AG10803 (cell line): ENCODE data around the gene IMPG1.

Experiments
- DNase-seq: peaks from one replicate; pipeline ENCODE4 v3.0.0; 2010; ENCODE audit warnings: low read depth
- H3K4me3 ChIP-seq: 2 replicates; pipeline ENCODE4 v1.5.1; 2011; ENCODE audit warnings: mild to moderate bottlenecking, low read length, control low read depth
- TF ChIP-seq, protein P1 (sequence below): conservative IDR thresholded peaks from 2 replicates; pipeline ENCODE4 v1.5.1; 2011; ENCODE audit warnings: mild to moderate bottlenecking, low read length, control low read depth, inconsistent platforms

The IMPG1 gene

DNA sequence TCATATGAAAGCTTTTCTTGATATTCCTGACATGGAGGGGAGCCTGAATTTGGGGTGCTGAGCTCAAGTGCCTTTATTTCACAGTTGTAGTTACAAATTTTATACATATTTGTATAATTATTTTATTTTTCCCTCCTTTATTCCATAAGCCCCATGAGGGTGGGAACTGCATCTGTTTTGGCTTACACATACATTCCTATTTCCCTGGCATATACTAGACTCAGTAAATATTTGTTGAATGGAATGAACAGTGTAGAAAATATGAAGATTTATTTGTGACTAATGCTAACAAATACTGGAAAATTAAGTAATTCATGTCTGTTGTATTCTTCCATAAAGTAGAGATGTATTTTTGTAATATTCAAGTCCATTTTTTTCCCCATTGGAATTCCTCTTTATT is 196.3 kb downstream of the IMPG1 start:
- H3K4me3 ChIP-seq = no peak overlapping the region
- DNase-seq = peak; percentile 21
- TF ChIP-seq, protein P1, sequence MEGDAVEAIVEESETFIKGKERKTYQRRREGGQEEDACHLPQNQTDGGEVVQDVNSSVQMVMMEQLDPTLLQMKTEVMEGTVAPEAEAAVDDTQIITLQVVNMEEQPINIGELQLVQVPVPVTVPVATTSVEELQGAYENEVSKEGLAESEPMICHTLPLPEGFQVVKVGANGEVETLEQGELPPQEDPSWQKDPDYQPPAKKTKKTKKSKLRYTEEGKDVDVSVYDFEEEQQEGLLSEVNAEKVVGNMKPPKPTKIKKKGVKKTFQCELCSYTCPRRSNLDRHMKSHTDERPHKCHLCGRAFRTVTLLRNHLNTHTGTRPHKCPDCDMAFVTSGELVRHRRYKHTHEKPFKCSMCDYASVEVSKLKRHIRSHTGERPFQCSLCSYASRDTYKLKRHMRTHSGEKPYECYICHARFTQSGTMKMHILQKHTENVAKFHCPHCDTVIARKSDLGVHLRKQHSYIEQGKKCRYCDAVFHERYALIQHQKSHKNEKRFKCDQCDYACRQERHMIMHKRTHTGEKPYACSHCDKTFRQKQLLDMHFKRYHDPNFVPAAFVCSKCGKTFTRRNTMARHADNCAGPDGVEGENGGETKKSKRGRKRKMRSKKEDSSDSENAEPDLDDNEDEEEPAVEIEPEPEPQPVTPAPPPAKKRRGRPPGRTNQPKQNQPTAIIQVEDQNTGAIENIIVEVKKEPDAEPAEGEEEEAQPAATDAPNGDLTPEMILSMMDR = no peak

DNA sequence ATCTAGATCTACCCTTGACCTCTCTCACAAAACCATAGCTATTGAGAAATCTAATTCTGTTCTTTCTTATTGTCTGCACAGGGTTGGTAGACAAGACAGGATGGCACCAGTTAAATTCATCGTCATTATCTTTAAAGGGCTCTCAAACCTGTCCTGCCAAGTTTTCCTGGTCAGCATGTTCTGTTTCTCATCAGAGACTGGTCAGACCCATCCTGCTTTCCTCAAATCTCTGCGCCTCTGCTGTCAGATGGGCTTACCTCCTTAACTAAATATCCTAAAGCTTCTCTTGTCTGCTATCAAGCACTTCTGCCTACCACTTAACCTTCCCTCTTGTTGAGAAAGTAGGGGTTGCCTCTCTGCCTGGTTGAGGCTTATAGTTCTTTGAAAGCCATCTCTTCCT is 198.2 kb downstream of the IMPG1 start:
- H3K4me3 ChIP-seq = no peak overlapping the region
- DNase-seq = no peak
- TF ChIP-seq, protein P1 = no peak
